NCI-H748 (cell line): Measurements from ENCODE around the gene PCNP.
"Not testable (repeated sequence)": the region's sequence is repeated elsewhere in the genome, so short reads cannot be mapped to it uniquely, and the experiment has no call there.

Experiments
- DNase-seq: peaks from one replicate; lab custom pipeline; 2025; ENCODE audit not compliant: unreplicated experiment; lab: John Stamatoyannopoulos, UW

PCNP gene

DNA sequence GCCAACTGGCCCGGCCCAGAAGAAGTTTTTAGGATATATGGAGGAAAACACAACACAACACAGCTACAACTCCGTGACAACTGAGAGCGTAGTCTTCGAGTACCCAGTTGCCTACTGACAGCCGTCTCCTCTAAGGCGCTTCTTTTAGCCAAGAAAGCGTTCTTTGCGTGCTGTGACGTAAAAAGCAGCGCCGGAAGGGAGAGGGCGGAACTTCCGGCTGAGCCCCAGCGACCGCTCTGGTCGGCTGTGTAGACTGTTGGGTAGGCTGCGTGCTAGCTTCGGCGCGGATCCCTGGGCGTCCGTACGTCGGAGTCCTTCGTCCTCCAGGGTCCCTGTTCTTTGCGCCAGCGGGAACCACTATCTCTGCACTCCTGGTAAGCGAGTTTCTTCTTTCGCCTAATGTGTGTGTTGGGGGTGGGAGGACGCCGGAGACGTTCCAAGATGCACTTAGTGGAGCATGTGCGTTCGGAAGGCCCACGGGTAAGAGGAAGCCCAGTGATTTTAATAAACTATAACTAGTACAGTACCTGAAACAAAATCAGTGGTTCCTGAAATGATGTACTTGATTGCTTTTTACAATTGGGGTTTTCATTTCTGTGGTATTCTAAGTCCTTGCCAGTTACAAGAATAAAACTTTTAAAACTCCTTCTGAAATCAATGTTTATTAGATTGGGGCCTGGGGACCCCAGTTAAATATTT lies 12.2 kb upstream of the PCNP start, which contains the start of gene TRMT10C:
TRMT10C (plus strand) TSS at position 239 of the 699 bp plus-strand sequence. CDS start 2,914 bp downstream, outside the sequence.
- peak; percentile 90 for DNase-seq

DNA sequence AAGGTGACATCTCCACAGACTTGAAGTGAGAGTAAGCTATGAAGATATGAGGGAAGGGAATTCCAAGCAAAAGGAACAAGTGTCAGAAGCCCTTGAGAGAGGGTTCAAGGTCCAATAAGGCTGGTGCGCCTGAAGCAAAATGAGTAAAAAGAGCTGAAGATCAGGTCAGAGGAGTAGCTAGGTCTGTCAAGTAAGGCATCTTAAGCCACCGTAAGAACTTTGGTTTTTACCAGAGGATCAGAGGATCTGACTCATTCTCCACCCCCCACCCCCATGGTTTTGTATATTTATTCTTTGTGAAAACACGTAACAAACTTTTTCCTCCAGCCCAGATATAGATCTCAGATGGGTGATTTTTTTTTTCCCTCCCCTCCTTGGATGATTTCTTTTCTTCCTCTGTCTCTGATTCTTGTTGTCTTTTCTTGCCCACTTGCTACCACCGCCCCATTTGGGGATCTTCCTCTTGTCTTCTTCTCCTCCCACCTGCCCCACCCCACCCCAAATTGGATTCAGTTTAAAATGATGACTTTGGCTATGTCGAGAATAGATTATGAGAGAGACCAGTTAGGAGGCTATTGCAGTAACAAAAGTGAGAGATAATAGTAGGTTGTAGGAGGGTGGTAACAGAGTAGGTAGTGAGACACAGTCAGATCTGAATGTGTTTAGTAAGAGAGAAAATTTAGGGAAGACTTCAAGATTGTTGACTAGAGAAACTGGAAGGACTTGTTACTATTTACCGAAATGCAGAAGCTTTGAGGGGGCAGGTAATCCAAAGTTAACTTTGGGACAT lies 6.3 kb upstream of the PCNP start:
- DNase-seq = no peak

GRCh38 chr3:101571028-101571895 lies 2.7 kb upstream of the PCNP start:
- DNase-seq = no peak

DNA sequence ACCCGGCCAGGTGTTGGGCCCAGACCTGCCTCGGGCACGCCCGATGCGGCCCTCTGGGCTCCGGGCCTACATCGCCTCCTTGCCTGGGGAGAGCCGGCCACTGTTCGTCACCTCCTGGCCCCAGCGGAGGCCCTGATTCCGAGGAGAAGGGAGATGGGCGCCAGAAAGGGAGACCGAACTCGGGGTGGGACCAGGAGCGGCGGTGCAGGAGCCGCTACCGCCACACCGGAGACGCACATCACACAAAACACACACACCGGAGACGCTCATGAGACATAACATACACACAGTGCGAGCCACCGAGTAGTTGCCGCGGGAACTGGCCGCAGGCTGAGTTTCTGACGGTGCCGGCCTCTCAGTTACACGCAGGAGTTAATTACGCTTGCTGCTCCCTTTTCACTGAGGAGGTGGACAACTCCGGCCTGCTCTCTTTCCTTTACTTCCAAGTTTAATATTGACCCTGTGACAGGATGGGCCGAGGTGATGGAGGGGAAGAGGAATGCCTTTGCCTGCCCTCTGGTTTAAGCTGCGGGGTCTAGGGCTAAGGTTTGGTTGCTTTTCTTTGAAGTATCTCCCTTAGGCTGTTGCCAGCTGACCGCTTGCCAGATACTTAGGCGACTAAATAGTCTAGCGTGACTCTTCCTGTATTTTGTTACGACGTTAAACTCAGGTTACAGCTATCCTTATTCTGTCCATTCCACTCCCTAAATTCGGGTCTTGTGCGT lies 570 bp downstream of the PCNP start:
- peak; percentile 69 for DNase-seq

DNA sequence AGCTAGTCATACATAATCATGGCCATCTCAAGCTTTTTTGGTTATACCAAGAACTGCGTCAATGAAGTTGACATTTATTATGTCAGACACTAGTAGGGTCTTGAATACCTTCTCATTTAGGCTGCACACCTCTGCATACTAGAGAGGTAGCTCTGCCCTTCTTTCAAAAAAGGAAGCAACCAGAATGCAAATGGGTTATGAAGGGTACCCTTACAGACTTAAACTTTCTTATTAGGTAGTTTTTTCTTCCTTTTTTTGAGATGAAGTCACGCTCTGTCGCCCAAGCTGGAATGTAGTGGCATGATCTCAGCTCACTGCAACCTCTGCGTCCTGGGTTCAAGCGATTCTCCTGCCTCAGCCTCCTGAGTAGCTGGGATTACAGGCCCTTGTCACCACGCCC lies 3.3 kb downstream of the PCNP start:
- DNase-seq = no peak

DNA sequence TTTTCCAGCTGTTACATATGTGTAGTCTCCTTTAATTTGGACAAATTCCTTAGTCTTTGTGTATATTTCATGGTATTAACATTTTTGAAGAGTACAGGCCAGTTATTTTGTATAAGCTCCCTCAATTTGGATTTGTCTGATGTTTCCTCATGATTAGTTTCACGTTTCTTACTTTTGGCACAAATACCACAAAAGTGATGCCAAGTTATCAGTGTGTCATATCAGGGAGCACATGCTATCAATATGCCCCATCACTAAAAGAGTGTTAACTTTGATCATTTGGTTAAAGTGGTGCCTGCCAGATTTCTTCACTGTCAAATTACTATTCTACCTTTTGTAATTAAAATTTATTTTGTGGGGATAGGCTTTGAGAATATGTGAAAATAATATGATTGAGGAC lies 14.6 kb downstream of the PCNP start:
- DNase-seq = no peak

GRCh38 chr3:101591071-101591470 lies 17.1 kb downstream of the PCNP start:
- DNase-seq = no peak

DNA sequence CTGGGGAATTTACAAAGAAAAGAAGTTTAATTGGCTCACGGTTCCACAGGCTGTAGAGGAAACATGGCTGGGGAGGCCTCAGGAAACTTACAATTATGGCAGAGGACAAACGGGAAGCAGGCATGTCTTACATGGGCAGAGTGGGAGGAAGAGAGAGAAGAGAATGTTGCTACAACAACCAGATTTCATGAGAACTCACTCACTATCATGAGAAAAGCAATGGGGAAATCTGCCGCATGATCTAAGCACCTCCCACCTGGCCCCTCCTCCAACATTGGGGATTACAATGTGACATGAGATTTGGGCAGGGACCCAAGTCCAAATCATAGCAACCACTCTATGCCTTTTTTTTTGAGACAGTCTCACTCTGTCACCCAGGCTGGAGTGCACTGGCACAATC lies 28.8 kb downstream of the PCNP start:
- no peak for DNase-seq

DNA sequence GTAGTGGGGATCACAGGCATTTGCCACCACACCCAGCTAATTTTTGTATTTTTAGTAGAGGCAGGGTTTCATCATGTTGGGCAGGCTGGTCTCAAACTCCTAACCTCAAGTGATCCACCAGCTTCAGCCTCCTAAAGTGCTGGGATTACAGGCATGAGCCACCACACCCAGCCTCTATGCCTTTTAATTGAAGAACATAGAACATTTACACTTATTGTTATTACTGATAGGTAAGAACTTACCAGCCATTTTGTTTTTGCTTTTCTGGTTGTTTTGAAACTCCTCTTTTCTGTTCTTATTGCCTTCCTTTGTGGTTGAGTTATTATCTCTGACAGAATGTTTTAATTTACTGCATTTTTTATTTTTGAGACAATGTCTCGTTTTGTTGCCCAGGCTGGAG lies 29.2 kb downstream of the PCNP start:
- no peak for DNase-seq

GRCh38 chr3:101605398-101605797 lies 31.4 kb downstream of the PCNP start:
- peak; percentile 39 for DNase-seq

DNA sequence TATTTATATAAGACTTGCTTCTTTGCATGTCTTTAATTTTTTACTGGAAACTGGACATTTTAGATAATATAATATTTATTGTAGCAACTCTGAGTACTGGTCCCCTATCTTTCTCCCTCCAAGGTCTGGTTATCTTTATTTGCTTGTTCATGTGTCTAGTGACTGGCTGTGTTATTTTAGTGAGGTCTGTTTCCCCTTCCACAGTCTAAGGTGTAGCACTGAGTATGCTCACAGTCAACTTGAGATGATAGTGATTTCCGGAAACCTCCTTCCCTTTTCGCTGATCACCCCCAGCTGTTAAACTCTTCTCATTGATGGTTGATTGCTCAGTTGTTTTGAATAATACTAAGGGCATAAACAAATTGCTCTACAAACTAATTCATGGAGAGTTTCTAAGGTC lies 37.0 kb downstream of the PCNP start:
- no peak for DNase-seq

DNA sequence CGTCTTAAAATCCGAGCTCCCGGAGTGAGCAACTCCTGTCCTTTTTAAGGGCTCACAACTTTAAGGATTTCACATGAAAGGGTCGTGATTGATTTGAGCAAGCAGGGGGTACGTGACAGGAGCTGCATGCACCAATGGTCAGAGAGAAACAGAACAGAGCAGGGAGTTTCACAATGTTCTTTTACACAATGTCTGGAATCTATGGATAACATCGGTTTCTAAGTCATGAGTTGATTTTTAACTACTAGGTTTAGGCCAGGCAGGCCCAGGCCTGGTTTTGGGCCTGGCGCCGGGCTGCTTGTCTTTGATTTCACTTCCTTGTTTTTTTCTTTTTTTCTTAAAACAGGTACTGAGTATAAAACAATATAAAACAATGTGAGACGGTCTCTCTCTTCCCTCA lies 39.0 kb downstream of the PCNP start:
- DNase-seq = not testable (repeated sequence)

GRCh38 chr3:101615525-101615924 lies 41.5 kb downstream of the PCNP start:
- no peak for DNase-seq

DNA sequence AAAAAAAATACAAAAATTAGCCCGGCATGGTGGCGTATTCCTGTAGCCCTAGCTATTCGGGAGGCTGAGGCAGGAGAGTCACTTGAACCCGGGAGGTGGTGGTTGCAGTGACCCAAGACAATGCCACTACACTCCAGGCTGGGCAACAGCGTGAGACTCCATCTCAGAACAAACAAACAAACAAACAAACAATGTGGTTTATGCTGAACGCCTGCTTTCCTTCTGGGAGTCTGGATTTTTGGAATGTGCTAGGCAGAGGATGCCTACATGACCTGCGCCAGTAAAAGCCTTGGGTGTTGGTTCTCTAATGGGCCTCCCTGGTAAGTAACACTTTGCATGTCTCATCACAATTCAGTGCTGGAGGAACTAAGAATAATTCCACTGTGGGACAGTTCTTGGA lies 43.5 kb downstream of the PCNP start:
- DNase-seq = no peak

GRCh38 chr3:101618726-101619125 lies 44.7 kb downstream of the PCNP start:
- DNase-seq = no peak

GRCh38 chr3:101619734-101620133 lies 45.8 kb downstream of the PCNP start:
- DNase-seq = no peak

- DNase-seq = no peak
Observed at GRCh38 chr3:101623656-101624055, 49.7 kb downstream of the PCNP start.

GRCh38 chr3:101624857-101625256 lies 50.9 kb downstream of the PCNP start:
- no peak for DNase-seq

DNA sequence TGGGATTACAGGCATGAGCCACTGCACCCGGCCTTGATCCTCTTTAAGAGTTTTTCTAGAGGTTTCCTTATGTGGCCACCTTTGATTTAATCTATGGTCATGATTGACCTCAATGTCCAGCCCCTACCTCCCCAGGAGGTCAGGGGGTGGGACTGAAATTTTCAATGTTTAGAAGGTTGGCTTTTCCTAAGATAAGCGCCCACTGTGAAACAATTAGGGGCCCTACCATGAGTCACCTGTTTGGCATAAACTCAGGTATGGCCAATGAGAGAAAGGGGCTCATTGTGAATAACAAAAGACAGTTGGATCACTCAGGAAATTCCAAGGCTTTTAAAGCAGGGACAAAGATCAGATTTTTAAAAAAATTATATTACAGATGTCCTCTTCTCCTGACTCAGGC lies 51.9 kb downstream of the PCNP start:
- DNase-seq = no peak

GRCh38 chr3:101629219-101629618 lies 55.2 kb downstream of the PCNP start:
- DNase-seq = no peak
